ENCODE results near the gene CCDC6.
"Not testable (repeated sequence)": the region's sequence is repeated elsewhere in the genome, so short reads cannot be mapped to it uniquely, and the experiment has no call there.

Gene CCDC6

GRCh38 chr10:59807629-59808620 is 98.4 kb downstream of the CCDC6 start:
- DNase-seq = no peak

- peak; percentile 66 for DNase-seq
These were observed 101.3 kb downstream of the CCDC6 start for GRCh38 chr10:59805014-59805413.

- DNase-seq = no peak
These were observed 102.1 kb downstream of the CCDC6 start for GRCh38 chr10:59804220-59804619.

- DNase-seq = peak; percentile 24
These were observed 102.6 kb downstream of the CCDC6 start for GRCh38 chr10:59803714-59804113.

GRCh38 chr10:59801171-59801570 is 105.2 kb downstream of the CCDC6 start:
- DNase-seq = no peak

GRCh38 chr10:59799421-59799820 is 106.9 kb downstream of the CCDC6 start:
- DNase-seq = no peak

- DNase-seq = no peak
These were observed 112.4 kb downstream of the CCDC6 start for GRCh38 chr10:59793919-59794318.

GRCh38 chr10:59792812-59793211 is 113.5 kb downstream of the CCDC6 start:
- DNase-seq = no peak

GRCh38 chr10:59791601-59792000 is 114.8 kb downstream of the CCDC6 start:
- no peak for DNase-seq

GRCh38 chr10:59790080-59790479 is 116.3 kb downstream of the CCDC6 start:
- DNase-seq = not testable (repeated sequence)

- DNase-seq = not testable (repeated sequence)
These were observed 117.4 kb downstream of the CCDC6 start for GRCh38 chr10:59788914-59789313.

- DNase-seq = not testable (repeated sequence)
These were observed 119.3 kb downstream of the CCDC6 start for GRCh38 chr10:59787032-59787431.

- DNase-seq = not testable (repeated sequence)
These were observed 120.9 kb downstream of the CCDC6 start for GRCh38 chr10:59785476-59785875.

GRCh38 chr10:59781511-59781910 is 124.8 kb downstream of the CCDC6 start:
- no peak for DNase-seq

GRCh38 chr10:59779756-59780533 is 126.4 kb downstream of the CCDC6 start:
- no peak for DNase-seq

- no peak for DNase-seq
These were observed 131.9 kb downstream of the CCDC6 start for GRCh38 chr10:59774451-59774850.

- no peak for DNase-seq
These were observed 133.3 kb downstream of the CCDC6 start for GRCh38 chr10:59773088-59773487.

GRCh38 chr10:59771162-59771807 is 135.1 kb downstream of the CCDC6 start:
- no peak for DNase-seq

GRCh38 chr10:59770689-59771088 is 135.7 kb downstream of the CCDC6 start:
- no peak for DNase-seq

- no peak for DNase-seq
These were observed 143.9 kb downstream of the CCDC6 start for GRCh38 chr10:59762505-59762904.

- DNase-seq = no peak
These were observed 148.4 kb downstream of the CCDC6 start for GRCh38 chr10:59757966-59758365.

GRCh38 chr10:59754951-59755350 is 151.4 kb downstream of the CCDC6 start:
- no peak for DNase-seq

- DNase-seq = no peak
These were observed 153.1 kb downstream of the CCDC6 start, which contains the start of gene MRLN for GRCh38 chr10:59753267-59753666. MRLN (minus strand) TSS chr10:59753455.

Data from hematopoietic multipotent progenitor cell treated with erythropoietin and hydrocortisone succinate and interleukin-3 and kit ligand, for 8 days (in vitro differentiated cells).